ENCODE measurements around the gene ADCY2. TPM values are rescaled to one million over a fixed set of nuclear protein-coding genes. Genes with fewer than 3 reads are reported as not detected.

ADCY2 gene
- total RNA-seq, 1 experiment from 2014 or later = 31.3 TPM

GRCh38 chr5:7517006-7517405 is 121.1 kb downstream of the ADCY2 start:
- no peak overlapping the region for H4K5ac ChIP-seq (ENCODE audit: insufficient read length, low read depth, low read length)
- H3K9ac ChIP-seq (ENCODE audit: extremely low read depth, insufficient read length, low read length) = no peak overlapping the region
- H3K79me2 ChIP-seq (ENCODE audit: insufficient read depth, low read length) = peaks cover 2% of the 10 kb centered on the region; the same call in 1 of the 2 replicates
- no peak overlapping the region for H2AK5ac ChIP-seq (ENCODE audit: insufficient read length, low read length)
- TF ChIP-seq CTCF (conservative IDR thresholded peaks at IDR 0.05) = no peak
- no peak overlapping the region for H4K91ac ChIP-seq (ENCODE audit: insufficient read length, low read depth, low read length)
- no peak overlapping the region for H3K4ac ChIP-seq (ENCODE audit: low read depth, low read length)
- no peaks in the 10 kb centered on the region for H3K9me3 Mint-ChIP-seq
- peaks cover 12% of the 10 kb centered on the region for H3K4me1 ChIP-seq (ENCODE audit: insufficient read depth, low read length)
- peaks cover 9 to 28% (median 13%) of the 10 kb centered on the region in 3 experiments; a peak in 5 of 7 replicates for H3K36me3 Mint-ChIP-seq (ENCODE audit: insufficient read depth in 1 of 3, low read depth in 3 of 3)
- H3K79me1 ChIP-seq (ENCODE audit: insufficient read depth, low read depth, low read length, poor library complexity, severe bottlenecking) = no peaks in the 10 kb centered on the region
- no peak overlapping the region for H2BK120ac ChIP-seq (ENCODE audit: low read depth, low read length, poor library complexity, severe bottlenecking)
- H3K23ac ChIP-seq (ENCODE audit: insufficient read length, low read depth, low read length) = no peak overlapping the region
- H3K27me3 Mint-ChIP-seq (ENCODE audit: low read depth) = no peaks in the 10 kb centered on the region
- H2BK15ac ChIP-seq (ENCODE audit: low read depth, low read length) = no peak overlapping the region
- no peak overlapping the region for H2BK5ac ChIP-seq (ENCODE audit: insufficient read length, low read length)
- no peaks in the 10 kb centered on the region for H3K23me2 ChIP-seq (ENCODE audit: insufficient read length, low read depth, low read length, poor library complexity, severe bottlenecking)
- no CpG with 5 or more reads among the region's 3 CpGs for WGBS (ENCODE audit: extremely low coverage, insufficient read length, low lambda C conversion rate)
- H2BK20ac ChIP-seq (ENCODE audit: low read depth, low read length, poor library complexity, severe bottlenecking) = no peak overlapping the region
- no peak overlapping the region for H2BK12ac ChIP-seq (ENCODE audit: insufficient read length, low read depth, low read length)
- H3K9me3 ChIP-seq (ENCODE audit: control insufficient read depth, low read depth, low read length) = no peaks in the 10 kb centered on the region
- no peak overlapping the region for H4K8ac ChIP-seq (replicated peaks; ENCODE audit: insufficient read length, low read depth, low read length)
- no peak overlapping the region for H3K14ac ChIP-seq (ENCODE audit: insufficient read depth, low read length)
- no peak overlapping the region for H3K56ac ChIP-seq (ENCODE audit: insufficient read length, low read depth, low read length)
- no peak overlapping the region for H3K18ac ChIP-seq (ENCODE audit: insufficient read length, low read depth, low read length)
- no peak overlapping the region for H2AFZ ChIP-seq (ENCODE audit: low read length)
- no peak overlapping the region for H3K27ac Mint-ChIP-seq
- no peaks in the 10 kb centered on the region for H4K20me1 ChIP-seq (ENCODE audit: control insufficient read depth, insufficient read depth, insufficient read length)
- H3K27me3 ChIP-seq (ENCODE audit: insufficient read depth, low read length) = no peaks in the 10 kb centered on the region
- no peak overlapping the region for H3K27ac ChIP-seq (ENCODE audit: insufficient read length, low read depth, low read length)
- no peak overlapping the region for H3T11ph ChIP-seq (ENCODE audit: low read length)
- H3K4me1 Mint-ChIP-seq = peaks cover 24 to 41% of the 10 kb centered on the region in 2 experiments
- H3K4me3 Mint-ChIP-seq = no peak overlapping the region
- no peak for DNase-seq
- H3K4me2 ChIP-seq (ENCODE audit: insufficient read depth, insufficient read length, low read length) = no peak overlapping the region

All from H9 (cell line).